ENCODE measurements around the gene DHRS2. TPM values are rescaled to one million over a fixed set of nuclear protein-coding genes. Genes with fewer than 3 reads are reported as not detected.
A peak's percentile ranks its signal among the peaks of the same experiment; 100 is the strongest.

Gene DHRS2
- total and polyA plus RNA-seq, 2 of the 13 experiments (the other 11 are each of a cell fraction or from before 2014, with no cell fraction given) = 1,621 to 3,021 TPM

DNA sequence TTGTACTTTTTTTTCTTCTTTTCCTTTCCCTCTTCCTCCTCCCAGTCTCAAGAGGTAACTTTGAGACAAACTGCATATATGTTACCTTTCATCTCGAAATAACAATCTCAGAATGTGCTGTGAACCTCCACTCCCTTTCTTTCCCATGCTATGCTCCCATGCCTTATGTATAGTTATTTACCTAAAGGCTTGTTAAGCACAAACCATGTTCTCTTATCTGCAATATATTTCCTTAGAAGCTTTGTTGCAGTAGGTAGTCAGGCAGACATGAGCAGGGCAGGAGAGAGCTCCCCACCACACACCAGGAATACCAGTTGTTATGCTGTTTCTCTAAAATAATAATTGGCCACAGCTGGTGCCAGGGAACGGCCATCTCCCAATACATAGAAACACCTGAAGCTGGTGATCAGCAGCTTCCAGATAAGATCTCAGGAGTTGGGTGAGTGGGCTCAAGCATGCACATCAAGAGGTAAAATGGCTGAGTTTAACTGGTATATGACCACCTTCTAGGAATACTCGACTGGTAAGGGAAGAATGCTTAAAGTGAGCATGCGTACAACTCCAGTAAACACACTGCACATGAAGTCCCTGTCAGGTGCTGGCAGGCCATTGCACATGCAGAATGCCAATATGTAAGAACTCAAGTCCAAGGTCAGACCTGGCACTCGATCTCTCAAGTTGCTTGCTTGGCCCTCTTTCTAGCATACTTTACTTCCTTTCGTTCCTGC is 14.8 kb upstream of the DHRS2 start (continued):
- no peak for TF ChIP-seq MYNN (CRISPR knock-in tag; IDR thresholded peaks at IDR 0.05; ENCODE audit: low read depth)
- no peak for TF ChIP-seq ZNF33A (CRISPR knock-in tag; IDR thresholded peaks at IDR 0.05; ENCODE audit: borderline replicate concordance)
- no peak for TF ChIP-seq RNF2 (conservative IDR thresholded peaks at IDR 0.05; ENCODE audit: low read depth)
- TF ChIP-seq ZNF788 (CRISPR knock-in tag; IDR thresholded peaks at IDR 0.05; ENCODE audit: borderline replicate concordance) = no peak
- no peak for TF ChIP-seq ZNF253 (CRISPR knock-in tag; IDR thresholded peaks at IDR 0.05; ENCODE audit: borderline replicate concordance)
- TF ChIP-seq, protein P1, sequence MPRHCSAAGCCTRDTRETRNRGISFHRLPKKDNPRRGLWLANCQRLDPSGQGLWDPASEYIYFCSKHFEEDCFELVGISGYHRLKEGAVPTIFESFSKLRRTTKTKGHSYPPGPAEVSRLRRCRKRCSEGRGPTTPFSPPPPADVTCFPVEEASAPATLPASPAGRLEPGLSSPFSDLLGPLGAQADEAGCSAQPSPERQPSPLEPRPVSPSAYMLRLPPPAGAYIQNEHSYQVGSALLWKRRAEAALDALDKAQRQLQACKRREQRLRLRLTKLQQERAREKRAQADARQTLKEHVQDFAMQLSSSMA (CRISPR knock-in tag; IDR thresholded peaks at IDR 0.05) = no peak
- no peak for TF ChIP-seq STAT5B (CRISPR knock-in tag; IDR thresholded peaks at IDR 0.05)
- no peak for TF ChIP-seq ZNF317 (CRISPR knock-in tag; IDR thresholded peaks at IDR 0.05)
- no peak for TF ChIP-seq MAFK (conservative IDR thresholded peaks at IDR 0.05 in 1 of 2, IDR thresholded peaks at IDR 0.05 in 1 of 2; ENCODE audit: low read length in 2 of 2)
- no peak for TF ChIP-seq ZNF605 (CRISPR knock-in tag; IDR thresholded peaks at IDR 0.05)
- TF ChIP-seq ZNF878 (CRISPR knock-in tag; IDR thresholded peaks at IDR 0.05) = 0 out of 2 replicates have a peak, but pooled peaks have one; percentile 22
- no peak for TF ChIP-seq HMG20B (CRISPR knock-in tag; conservative IDR thresholded peaks at IDR 0.05)
- TF ChIP-seq ZSCAN5A (CRISPR knock-in tag; IDR thresholded peaks at IDR 0.05; ENCODE audit: borderline replicate concordance) = no peak
- no peak for TF ChIP-seq ZMYM2 (CRISPR knock-in tag; IDR thresholded peaks at IDR 0.05)
- no peak for TF ChIP-seq NFE2 (CRISPR knock-in tag; IDR thresholded peaks at IDR 0.05)
- TF ChIP-seq RFXAP (CRISPR knock-in tag; IDR thresholded peaks at IDR 0.05; ENCODE audit: borderline replicate concordance) = no peak
- TF ChIP-seq ZNF652 (CRISPR knock-in tag; IDR thresholded peaks at IDR 0.05; ENCODE audit: borderline replicate concordance, low read depth) = no peak
- no peak for TF ChIP-seq NFE2L1 (CRISPR knock-in tag; IDR thresholded peaks at IDR 0.05; ENCODE audit: borderline replicate concordance)
- no peak for TF ChIP-seq CC2D1A (CRISPR knock-in tag; IDR thresholded peaks at IDR 0.05)
- TF ChIP-seq HES4 (CRISPR knock-in tag; IDR thresholded peaks at IDR 0.05; ENCODE audit: borderline replicate concordance) = no peak
- TF ChIP-seq CBX2 (IDR thresholded peaks at IDR 0.05; ENCODE audit: low read depth, low read length) = no peak
- no peak for TF ChIP-seq CBX2 (CRISPR knock-in tag; IDR thresholded peaks at IDR 0.05; ENCODE audit: low read depth)
- TF ChIP-seq KLF6 (CRISPR knock-in tag; IDR thresholded peaks at IDR 0.05) = no peak
- TF ChIP-seq ZNF737 (CRISPR knock-in tag; IDR thresholded peaks at IDR 0.05; ENCODE audit: borderline replicate concordance) = no peak
- no peak for TF ChIP-seq SKIL (CRISPR knock-in tag; IDR thresholded peaks at IDR 0.05; ENCODE audit: borderline replicate concordance)
- no peak for TF ChIP-seq ZSCAN12 (CRISPR knock-in tag; IDR thresholded peaks at IDR 0.05)
- TF ChIP-seq, protein P2, sequence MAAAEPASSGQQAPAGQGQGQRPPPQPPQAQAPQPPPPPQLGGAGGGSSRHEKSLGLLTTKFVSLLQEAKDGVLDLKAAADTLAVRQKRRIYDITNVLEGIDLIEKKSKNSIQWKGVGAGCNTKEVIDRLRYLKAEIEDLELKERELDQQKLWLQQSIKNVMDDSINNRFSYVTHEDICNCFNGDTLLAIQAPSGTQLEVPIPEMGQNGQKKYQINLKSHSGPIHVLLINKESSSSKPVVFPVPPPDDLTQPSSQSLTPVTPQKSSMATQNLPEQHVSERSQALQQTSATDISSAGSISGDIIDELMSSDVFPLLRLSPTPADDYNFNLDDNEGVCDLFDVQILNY (CRISPR knock-in tag; conservative IDR thresholded peaks at IDR 0.05) = no peak

Data from HepG2 (cell line).